Gastrocnemius medialis (tissue), 4 donors: ENCODE data around the gene METTL9.

Source experiments
- POLR2A ChIP-seq, 2 donors: fragments of 450-650 bp; IDR thresholded peaks; one replicate each; pipeline ENCODE4 v1.6.1; 2017; ENCODE audit warnings: antibody characterized with exemption in 2 of 2, mild to moderate bottlenecking in 2 of 2, moderate library complexity in 2 of 2
- TF ChIP-seq, protein P1 (sequence below), 5 experiments: fragments of 450-650 bp in 3 of 5; fragments of 200-600 bp in 2 of 5; sonication (generic) in 2 of 5; IDR thresholded peaks in 4 of 5; conservative IDR thresholded peaks in 1 of 5; 1 replicate in 4 of 5; 2 replicates in 1 of 5; pipeline ENCODE4 v1.5.1; 2016 to 2019; ENCODE audit warnings: antibody characterized with exemption in 5 of 5, mild to moderate bottlenecking in 3 of 5, moderate library complexity in 3 of 5

DNA sequence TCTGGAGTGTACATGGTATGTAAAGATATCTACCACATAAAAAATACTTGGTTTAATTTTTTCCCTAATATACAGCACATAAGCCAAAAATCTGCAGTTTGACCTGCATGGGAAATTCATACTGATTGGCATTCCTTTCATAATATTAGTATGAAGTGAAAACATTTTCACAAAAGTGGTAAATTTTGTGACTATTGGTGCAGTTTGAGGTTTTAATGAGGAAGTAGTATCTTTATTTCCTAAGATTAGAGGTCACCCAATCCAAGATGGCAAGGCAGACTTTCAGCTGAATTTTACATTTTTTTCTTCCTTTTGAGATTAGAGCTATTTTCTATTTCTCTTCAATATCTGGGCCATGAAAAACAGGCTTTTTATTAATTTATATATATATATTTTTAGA is 21.2 kb downstream of the METTL9 start:
- TF ChIP-seq, protein P1, sequence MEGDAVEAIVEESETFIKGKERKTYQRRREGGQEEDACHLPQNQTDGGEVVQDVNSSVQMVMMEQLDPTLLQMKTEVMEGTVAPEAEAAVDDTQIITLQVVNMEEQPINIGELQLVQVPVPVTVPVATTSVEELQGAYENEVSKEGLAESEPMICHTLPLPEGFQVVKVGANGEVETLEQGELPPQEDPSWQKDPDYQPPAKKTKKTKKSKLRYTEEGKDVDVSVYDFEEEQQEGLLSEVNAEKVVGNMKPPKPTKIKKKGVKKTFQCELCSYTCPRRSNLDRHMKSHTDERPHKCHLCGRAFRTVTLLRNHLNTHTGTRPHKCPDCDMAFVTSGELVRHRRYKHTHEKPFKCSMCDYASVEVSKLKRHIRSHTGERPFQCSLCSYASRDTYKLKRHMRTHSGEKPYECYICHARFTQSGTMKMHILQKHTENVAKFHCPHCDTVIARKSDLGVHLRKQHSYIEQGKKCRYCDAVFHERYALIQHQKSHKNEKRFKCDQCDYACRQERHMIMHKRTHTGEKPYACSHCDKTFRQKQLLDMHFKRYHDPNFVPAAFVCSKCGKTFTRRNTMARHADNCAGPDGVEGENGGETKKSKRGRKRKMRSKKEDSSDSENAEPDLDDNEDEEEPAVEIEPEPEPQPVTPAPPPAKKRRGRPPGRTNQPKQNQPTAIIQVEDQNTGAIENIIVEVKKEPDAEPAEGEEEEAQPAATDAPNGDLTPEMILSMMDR (IDR thresholded peaks at IDR 0.05 in 4 of 5, conservative IDR thresholded peaks at IDR 0.05 in 1 of 5), result no peak
- no peak for TF ChIP-seq POLR2A (IDR thresholded peaks at IDR 0.05)
